M059J (cell line): Measurements from ENCODE around the gene WWC1. TPM values are rescaled to one million over a fixed set of nuclear protein-coding genes. Genes with fewer than 3 reads are reported as not detected.
"Not testable (repeated sequence)": the region's sequence is repeated elsewhere in the genome, so short reads cannot be mapped to it uniquely, and the experiment has no call there.

Source experiments
- DNase-seq: peaks from one replicate; pipeline ENCODE4 v3.0.0-alpha.2; 2012; ENCODE audit warnings: low read depth
- total RNA-seq: library from RNA; depleted of rRNA; stranded (reverse); fragments of >200 nt; shearing (Covaris generic); gene quantifications from 2 replicates; pipeline ENCODE4 v1.2.3, GENCODE V29; 2014

The WWC1 gene
- total RNA-seq, 1 experiment from 2014 or later, result 9.7 TPM

GRCh38 chr5:168409591-168410458 is 118.4 kb downstream of the WWC1 start:
- peak; percentile 79 for DNase-seq

GRCh38 chr5:168411871-168412270 is 120.4 kb downstream of the WWC1 start:
- DNase-seq, result no peak

- DNase-seq, result no peak
These were observed 121.6 kb downstream of the WWC1 start for GRCh38 chr5:168413062-168413461.

GRCh38 chr5:168413596-168413995 is 122.2 kb downstream of the WWC1 start:
- DNase-seq, result no peak

- DNase-seq, result no peak
These were observed 124.0 kb downstream of the WWC1 start for GRCh38 chr5:168415401-168415800.

- no peak for DNase-seq
These were observed 124.5 kb downstream of the WWC1 start for GRCh38 chr5:168415971-168416370.

GRCh38 chr5:168417731-168418429 is 126.4 kb downstream of the WWC1 start:
- DNase-seq, result no peak

GRCh38 chr5:168420461-168420860 is 129.0 kb downstream of the WWC1 start:
- no peak for DNase-seq

GRCh38 chr5:168422431-168422830 is 131.0 kb downstream of the WWC1 start:
- no peak for DNase-seq

GRCh38 chr5:168423478-168423877 is 132.0 kb downstream of the WWC1 start:
- DNase-seq, result no peak

GRCh38 chr5:168423971-168424370 is 132.5 kb downstream of the WWC1 start:
- DNase-seq, result no peak

GRCh38 chr5:168424594-168425323 is 133.3 kb downstream of the WWC1 start:
- peak; percentile 61 for DNase-seq

GRCh38 chr5:168426007-168426863 is 134.8 kb downstream of the WWC1 start:
- no peak for DNase-seq

GRCh38 chr5:168426864-168427172 is 135.4 kb downstream of the WWC1 start:
- DNase-seq, result no peak

- DNase-seq, result no peak
These were observed 135.8 kb downstream of the WWC1 start for GRCh38 chr5:168427224-168427623.

- no peak for DNase-seq
These were observed 137.1 kb downstream of the WWC1 start for GRCh38 chr5:168428552-168428951.

- no peak for DNase-seq
These were observed 138.9 kb downstream of the WWC1 start for GRCh38 chr5:168430296-168430695.

GRCh38 chr5:168432903-168433302 is 141.5 kb downstream of the WWC1 start:
- no peak for DNase-seq

- no peak for DNase-seq
These were observed 142.6 kb downstream of the WWC1 start for GRCh38 chr5:168434001-168434400.

- DNase-seq, result no peak
These were observed 143.4 kb downstream of the WWC1 start for GRCh38 chr5:168434746-168435321.

GRCh38 chr5:168435340-168435739 is 143.9 kb downstream of the WWC1 start:
- DNase-seq, result not testable (repeated sequence)
